ENCODE results near the gene FBXO44.

GRCh38 chr1:11643782-11644181, 10.9 kb upstream of the FBXO44 start:
- TF ChIP-seq, protein P1, sequence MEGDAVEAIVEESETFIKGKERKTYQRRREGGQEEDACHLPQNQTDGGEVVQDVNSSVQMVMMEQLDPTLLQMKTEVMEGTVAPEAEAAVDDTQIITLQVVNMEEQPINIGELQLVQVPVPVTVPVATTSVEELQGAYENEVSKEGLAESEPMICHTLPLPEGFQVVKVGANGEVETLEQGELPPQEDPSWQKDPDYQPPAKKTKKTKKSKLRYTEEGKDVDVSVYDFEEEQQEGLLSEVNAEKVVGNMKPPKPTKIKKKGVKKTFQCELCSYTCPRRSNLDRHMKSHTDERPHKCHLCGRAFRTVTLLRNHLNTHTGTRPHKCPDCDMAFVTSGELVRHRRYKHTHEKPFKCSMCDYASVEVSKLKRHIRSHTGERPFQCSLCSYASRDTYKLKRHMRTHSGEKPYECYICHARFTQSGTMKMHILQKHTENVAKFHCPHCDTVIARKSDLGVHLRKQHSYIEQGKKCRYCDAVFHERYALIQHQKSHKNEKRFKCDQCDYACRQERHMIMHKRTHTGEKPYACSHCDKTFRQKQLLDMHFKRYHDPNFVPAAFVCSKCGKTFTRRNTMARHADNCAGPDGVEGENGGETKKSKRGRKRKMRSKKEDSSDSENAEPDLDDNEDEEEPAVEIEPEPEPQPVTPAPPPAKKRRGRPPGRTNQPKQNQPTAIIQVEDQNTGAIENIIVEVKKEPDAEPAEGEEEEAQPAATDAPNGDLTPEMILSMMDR (IDR thresholded peaks at IDR 0.05), result no peak
- TF ChIP-seq POLR2AphosphoS5 (IDR thresholded peaks at IDR 0.05) (no peak), POLR2A (IDR thresholded peaks at IDR 0.05) (no peak), EP300 (IDR thresholded peaks at IDR 0.05) (no peak)
